Neural cell (in vitro differentiated cells): Measurements from ENCODE around the gene RALB. TPM values are rescaled to one million over a fixed set of nuclear protein-coding genes. Genes with fewer than 3 reads are reported as not detected.

Experiments used
- H2AFZ ChIP-seq: fragments of 200-600, 300-800 bp; sonication (generic), shearing (Covaris generic); 2 replicates; pipeline ENCODE4 v1.6.0; 2014; ENCODE audit warnings: low read depth, mild to moderate bottlenecking, antibody characterized with exemption, low read length, moderate library complexity
- H3F3A ChIP-seq: fragments of 200-600 bp; shearing (Covaris generic); 2 replicates; pipeline ENCODE4 v1.6.1; 2016; ENCODE audit warnings: mild to moderate bottlenecking, moderate library complexity, mixed read lengths, antibody characterized with exemption, low read length; ENCODE audit not compliant: insufficient read depth, poor library complexity, severe bottlenecking
- H3K27ac ChIP-seq: fragments of 200-600, 300-800 bp; sonication (generic), shearing (Covaris generic); 2 replicates; pipeline ENCODE4 v1.5.1; 2014; ENCODE audit warnings: mild to moderate bottlenecking, low read length, moderate library complexity
- H3K27me3 ChIP-seq: fragments of 300-800, 200-600 bp; sonication (generic), shearing (Covaris generic); 2 replicates; pipeline ENCODE4 v1.6.0; 2014; ENCODE audit warnings: mild to moderate bottlenecking, low read depth, low read length, moderate library complexity; ENCODE audit not compliant: insufficient read depth
- H3K36me3 ChIP-seq: fragments of 300-800, 200-600 bp; sonication (generic), shearing (Covaris generic); 2 replicates; pipeline ENCODE4 v1.5.1; 2014; ENCODE audit warnings: mild to moderate bottlenecking, antibody characterized with exemption, low read length, moderate library complexity; ENCODE audit not compliant: insufficient read depth
- H3K4me2 ChIP-seq: fragments of 300-800, 200-600 bp; sonication (generic), shearing (Covaris generic); 2 replicates; pipeline ENCODE4 v1.6.0; 2014; ENCODE audit warnings: mild to moderate bottlenecking, low read length
- H3K4me3 ChIP-seq: fragments of 300-800, 200-600 bp; sonication (generic), shearing (Covaris generic); 2 replicates; pipeline ENCODE4 v1.5.1; 2014; ENCODE audit warnings: mild to moderate bottlenecking, low read length, moderate library complexity
- H3K79me2 ChIP-seq: fragments of 200-600 bp; shearing (Covaris generic); replicated peaks from 2 replicates; pipeline ENCODE4 v1.6.0; 2014; ENCODE audit warnings: mild to moderate bottlenecking, low read length, moderate library complexity; ENCODE audit not compliant: insufficient read depth
- H3K9ac ChIP-seq: fragments of 300-800, 200-600 bp; sonication (generic), shearing (Covaris generic); 2 replicates; pipeline ENCODE4 v1.6.1; 2016; ENCODE audit warnings: mild to moderate bottlenecking, low read length, mixed read lengths
- H3K9me2 ChIP-seq: fragments of 200-600 bp; shearing (Covaris generic); 2 replicates; pipeline ENCODE4 v1.6.1; 2016; ENCODE audit warnings: mild to moderate bottlenecking, low read length, mixed read lengths; ENCODE audit not compliant: insufficient read depth
- H3K9me3 ChIP-seq: fragments of 200-600, 300-800 bp; sonication (generic), shearing (Covaris generic); 2 replicates; pipeline ENCODE4 v1.6.1; 2016; ENCODE audit warnings: mild to moderate bottlenecking, mixed run types, low read length, moderate library complexity, mixed read lengths
- H4K20me1 ChIP-seq: fragments of 200-600 bp; shearing (Covaris generic); 2 replicates; pipeline ENCODE4 v1.6.1; 2016; ENCODE audit warnings: mild to moderate bottlenecking, mixed run types; ENCODE audit not compliant: insufficient read depth
- EP300 ChIP-seq: fragments of 450-650 bp; conservative IDR thresholded peaks from 2 replicates; pipeline ENCODE4 v1.6.1; 2014; ENCODE audit warnings: antibody characterized with exemption, mild to moderate bottlenecking, moderate library complexity; ENCODE audit not compliant: poor library complexity, severe bottlenecking
- EZH2 ChIP-seq: fragments of 200-600, 300-800 bp; shearing (Covaris generic), sonication (generic); IDR thresholded peaks from 2 replicates; pipeline ENCODE4 v1.6.1; 2014; ENCODE audit warnings: antibody characterized with exemption, low read length, borderline replicate concordance, mild to moderate bottlenecking; ENCODE audit not compliant: insufficient read depth, poor library complexity, severe bottlenecking
- MXI1 ChIP-seq: fragments of 450-650 bp; conservative IDR thresholded peaks from 2 replicates; pipeline ENCODE4 v1.6.1; 2014; ENCODE audit warnings: antibody characterized with exemption, mild to moderate bottlenecking; ENCODE audit not compliant: poor library complexity, severe bottlenecking
- POLR2AphosphoS5 ChIP-seq: IDR thresholded peaks from 2 replicates; pipeline ENCODE4 v1.6.1; 2012
- RAD21 ChIP-seq: fragments of 450-650 bp; conservative IDR thresholded peaks from 2 replicates; pipeline ENCODE4 v1.6.1; 2014; ENCODE audit warnings: antibody characterized with exemption, mild to moderate bottlenecking, moderate library complexity
- SMC3 ChIP-seq: fragments of 450-650 bp; conservative IDR thresholded peaks from 2 replicates; pipeline ENCODE4 v1.6.1; 2014; ENCODE audit warnings: antibody characterized with exemption, mild to moderate bottlenecking, moderate library complexity; ENCODE audit not compliant: poor library complexity
- TAF1 ChIP-seq: IDR thresholded peaks from 2 replicates; pipeline ENCODE4 v1.6.1; 2012; ENCODE audit warnings: low read depth
- polyA plus RNA-seq: library from polyadenylated mRNA; depleted of rRNA; stranded (reverse); fragments of >200 nt; gene quantifications from 2 replicates; pipeline ENCODE4 v1.2.3, GENCODE V29; 2014
- TF ChIP-seq, protein P1 (sequence below): fragments of 450-650 bp; IDR thresholded peaks from 2 replicates; pipeline ENCODE4 v1.5.1; 2014; ENCODE audit warnings: antibody characterized with exemption, mild to moderate bottlenecking, moderate library complexity; ENCODE audit not compliant: poor library complexity, severe bottlenecking
- TF ChIP-seq, protein P2 (sequence below): IDR thresholded peaks from 2 replicates; pipeline ENCODE4 v1.6.1; 2012; ENCODE audit warnings: borderline replicate concordance

RALB gene
- polyA plus RNA-seq, 1 donor from 2014 or later = 50.6 TPM

DNA sequence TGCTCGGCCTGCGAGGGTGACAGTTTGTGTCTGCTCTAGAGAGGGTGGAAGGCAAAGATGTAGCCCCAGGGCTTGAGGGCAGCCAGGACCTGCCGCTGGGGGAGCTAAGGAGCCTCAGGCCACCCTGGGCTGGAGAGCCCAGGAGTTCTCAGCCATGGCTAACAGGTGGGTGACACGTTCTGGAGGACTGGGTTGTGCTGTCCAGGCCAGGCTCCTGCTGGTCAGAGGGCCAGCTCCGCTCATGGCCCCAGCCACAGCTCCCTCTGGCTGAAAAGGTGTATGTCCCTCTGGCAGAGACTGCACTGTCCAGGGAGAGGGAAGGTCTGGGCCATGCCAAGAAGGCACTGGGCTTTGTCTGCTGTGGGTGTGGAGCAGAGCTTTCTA, 48.6 kb upstream of the RALB start:
- H3K9ac ChIP-seq = no peak overlapping the region
- no peak overlapping the region for H2AFZ ChIP-seq
- H3K36me3 ChIP-seq = no peaks in the 10 kb centered on the region

DNA sequence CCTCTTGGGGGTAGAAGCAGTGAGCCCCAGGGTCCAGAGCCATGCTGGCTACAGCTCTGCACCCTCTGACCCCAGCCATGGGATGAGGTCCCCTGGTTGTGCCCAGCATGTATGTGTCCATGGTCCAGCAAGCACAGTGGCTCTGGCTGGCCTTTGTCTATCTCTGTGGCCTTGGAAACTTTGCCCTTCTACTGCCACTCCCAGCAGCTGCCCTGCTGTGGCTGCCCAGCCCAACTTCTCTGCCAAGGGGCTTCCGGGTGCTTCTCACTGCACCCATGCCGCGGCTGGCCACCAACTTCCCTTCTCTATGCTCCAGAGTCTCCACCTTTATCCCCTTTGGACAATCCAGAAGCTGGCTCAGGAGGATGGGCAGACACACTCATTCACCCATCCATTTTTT, 48.2 kb upstream of the RALB start:
- Histone ChIP-seq H3K4me2 (no peak overlapping the region), H3F3A (no peaks in the 10 kb centered on the region), H3K4me3 (no peak overlapping the region), H3K9ac (no peak overlapping the region), H2AFZ (no peak overlapping the region), H4K20me1 (no peaks in the 10 kb centered on the region), H3K9me2 (no peaks in the 10 kb centered on the region), H3K79me2 (no peaks in the 10 kb centered on the region), H3K9me3 (no peaks in the 10 kb centered on the region), H3K27ac (no peak overlapping the region), H3K36me3 (no peaks in the 10 kb centered on the region), H3K27me3 (no peaks in the 10 kb centered on the region)
- TF ChIP-seq, protein P1, sequence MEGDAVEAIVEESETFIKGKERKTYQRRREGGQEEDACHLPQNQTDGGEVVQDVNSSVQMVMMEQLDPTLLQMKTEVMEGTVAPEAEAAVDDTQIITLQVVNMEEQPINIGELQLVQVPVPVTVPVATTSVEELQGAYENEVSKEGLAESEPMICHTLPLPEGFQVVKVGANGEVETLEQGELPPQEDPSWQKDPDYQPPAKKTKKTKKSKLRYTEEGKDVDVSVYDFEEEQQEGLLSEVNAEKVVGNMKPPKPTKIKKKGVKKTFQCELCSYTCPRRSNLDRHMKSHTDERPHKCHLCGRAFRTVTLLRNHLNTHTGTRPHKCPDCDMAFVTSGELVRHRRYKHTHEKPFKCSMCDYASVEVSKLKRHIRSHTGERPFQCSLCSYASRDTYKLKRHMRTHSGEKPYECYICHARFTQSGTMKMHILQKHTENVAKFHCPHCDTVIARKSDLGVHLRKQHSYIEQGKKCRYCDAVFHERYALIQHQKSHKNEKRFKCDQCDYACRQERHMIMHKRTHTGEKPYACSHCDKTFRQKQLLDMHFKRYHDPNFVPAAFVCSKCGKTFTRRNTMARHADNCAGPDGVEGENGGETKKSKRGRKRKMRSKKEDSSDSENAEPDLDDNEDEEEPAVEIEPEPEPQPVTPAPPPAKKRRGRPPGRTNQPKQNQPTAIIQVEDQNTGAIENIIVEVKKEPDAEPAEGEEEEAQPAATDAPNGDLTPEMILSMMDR = no peak
- TF ChIP-seq POLR2AphosphoS5 = no peak
- no peak for TF ChIP-seq MXI1
- TF ChIP-seq EZH2 = no peak
- TF ChIP-seq TAF1 = no peak
- TF ChIP-seq SMC3 = no peak
- TF ChIP-seq, protein P2, sequence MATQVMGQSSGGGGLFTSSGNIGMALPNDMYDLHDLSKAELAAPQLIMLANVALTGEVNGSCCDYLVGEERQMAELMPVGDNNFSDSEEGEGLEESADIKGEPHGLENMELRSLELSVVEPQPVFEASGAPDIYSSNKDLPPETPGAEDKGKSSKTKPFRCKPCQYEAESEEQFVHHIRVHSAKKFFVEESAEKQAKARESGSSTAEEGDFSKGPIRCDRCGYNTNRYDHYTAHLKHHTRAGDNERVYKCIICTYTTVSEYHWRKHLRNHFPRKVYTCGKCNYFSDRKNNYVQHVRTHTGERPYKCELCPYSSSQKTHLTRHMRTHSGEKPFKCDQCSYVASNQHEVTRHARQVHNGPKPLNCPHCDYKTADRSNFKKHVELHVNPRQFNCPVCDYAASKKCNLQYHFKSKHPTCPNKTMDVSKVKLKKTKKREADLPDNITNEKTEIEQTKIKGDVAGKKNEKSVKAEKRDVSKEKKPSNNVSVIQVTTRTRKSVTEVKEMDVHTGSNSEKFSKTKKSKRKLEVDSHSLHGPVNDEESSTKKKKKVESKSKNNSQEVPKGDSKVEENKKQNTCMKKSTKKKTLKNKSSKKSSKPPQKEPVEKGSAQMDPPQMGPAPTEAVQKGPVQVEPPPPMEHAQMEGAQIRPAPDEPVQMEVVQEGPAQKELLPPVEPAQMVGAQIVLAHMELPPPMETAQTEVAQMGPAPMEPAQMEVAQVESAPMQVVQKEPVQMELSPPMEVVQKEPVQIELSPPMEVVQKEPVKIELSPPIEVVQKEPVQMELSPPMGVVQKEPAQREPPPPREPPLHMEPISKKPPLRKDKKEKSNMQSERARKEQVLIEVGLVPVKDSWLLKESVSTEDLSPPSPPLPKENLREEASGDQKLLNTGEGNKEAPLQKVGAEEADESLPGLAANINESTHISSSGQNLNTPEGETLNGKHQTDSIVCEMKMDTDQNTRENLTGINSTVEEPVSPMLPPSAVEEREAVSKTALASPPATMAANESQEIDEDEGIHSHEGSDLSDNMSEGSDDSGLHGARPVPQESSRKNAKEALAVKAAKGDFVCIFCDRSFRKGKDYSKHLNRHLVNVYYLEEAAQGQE = no peak
- TF ChIP-seq EP300 = no peak
- no peak for TF ChIP-seq RAD21

More for the DNA sequence above, 48.6 kb upstream of the RALB start:
- Histone ChIP-seq H3F3A (no peaks in the 10 kb centered on the region), H3K4me2 (no peak overlapping the region), H3K27me3 (no peaks in the 10 kb centered on the region), H3K9me3 (no peaks in the 10 kb centered on the region), H3K79me2 (no peaks in the 10 kb centered on the region), H3K4me3 (no peak overlapping the region), H4K20me1 (no peaks in the 10 kb centered on the region), H3K9me2 (no peaks in the 10 kb centered on the region), H3K27ac (no peak overlapping the region)
- TF ChIP-seq MXI1 (no peak), TAF1 (no peak), EP300 (no peak), POLR2AphosphoS5 (no peak), RAD21 (no peak), SMC3 (no peak)
- TF ChIP-seq, protein P2 = no peak
- TF ChIP-seq, protein P1 = no peak
